GM19043 (cell line): Measurements from ENCODE around the gene RAB11FIP2.

Experiments used
- ATAC-seq: cut with Tn5 transposase; IDR thresholded peaks from one replicate; pipeline ENCODE4 v1.9.1; 2021; ENCODE audit warnings: low read depth; ENCODE audit not compliant: unreplicated experiment

RAB11FIP2 gene

DNA sequence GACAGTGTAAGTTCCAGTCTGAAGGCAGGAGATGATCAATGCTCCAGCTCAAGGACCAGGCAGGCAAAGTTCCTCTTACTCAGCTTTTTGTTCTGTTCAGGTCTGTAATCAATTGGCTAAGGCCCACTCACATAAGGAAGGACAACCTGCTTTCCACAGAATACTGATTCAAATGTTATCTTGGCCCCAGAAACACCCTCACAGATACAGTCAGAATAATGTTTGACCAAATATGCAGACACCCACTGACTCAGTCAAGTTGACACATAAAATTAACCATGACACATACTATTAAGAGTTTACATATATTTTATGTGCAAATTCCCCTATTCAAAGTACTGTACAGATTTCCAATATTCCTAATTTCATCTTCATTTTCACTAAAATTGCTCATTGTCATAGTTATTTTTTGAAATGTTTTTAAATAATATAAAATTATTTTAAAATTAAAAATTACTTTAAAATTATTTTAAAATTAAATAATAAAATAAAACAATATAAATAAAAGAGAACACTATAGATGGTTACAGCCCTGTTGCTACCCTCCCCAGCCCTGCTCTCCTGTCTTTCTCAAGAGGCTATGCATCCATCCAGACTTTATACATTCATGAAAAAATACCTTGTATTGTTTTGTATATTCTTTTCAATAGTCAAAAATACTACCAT is 59.4 kb downstream of the RAB11FIP2 start:
- no peak for ATAC-seq

DNA sequence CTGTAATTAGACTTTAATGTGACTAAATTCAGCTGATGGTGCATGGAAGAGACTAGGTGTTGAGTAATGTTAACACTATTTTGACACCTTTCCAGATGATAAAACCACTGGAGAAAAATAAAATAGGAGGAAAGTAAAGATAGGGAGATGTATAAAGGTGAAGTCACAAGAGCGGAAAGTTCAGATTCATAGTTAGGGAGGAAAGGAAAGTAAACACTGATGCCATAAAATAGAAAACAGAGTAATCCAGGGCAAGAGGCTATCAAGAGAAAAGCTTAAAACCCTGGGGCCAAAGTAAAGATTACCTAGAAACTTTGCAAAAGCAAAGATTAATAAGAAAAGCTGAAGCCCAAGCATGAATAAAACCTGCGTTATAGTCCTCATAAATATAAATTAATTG is 62.8 kb downstream of the RAB11FIP2 start:
- no peak for ATAC-seq

DNA sequence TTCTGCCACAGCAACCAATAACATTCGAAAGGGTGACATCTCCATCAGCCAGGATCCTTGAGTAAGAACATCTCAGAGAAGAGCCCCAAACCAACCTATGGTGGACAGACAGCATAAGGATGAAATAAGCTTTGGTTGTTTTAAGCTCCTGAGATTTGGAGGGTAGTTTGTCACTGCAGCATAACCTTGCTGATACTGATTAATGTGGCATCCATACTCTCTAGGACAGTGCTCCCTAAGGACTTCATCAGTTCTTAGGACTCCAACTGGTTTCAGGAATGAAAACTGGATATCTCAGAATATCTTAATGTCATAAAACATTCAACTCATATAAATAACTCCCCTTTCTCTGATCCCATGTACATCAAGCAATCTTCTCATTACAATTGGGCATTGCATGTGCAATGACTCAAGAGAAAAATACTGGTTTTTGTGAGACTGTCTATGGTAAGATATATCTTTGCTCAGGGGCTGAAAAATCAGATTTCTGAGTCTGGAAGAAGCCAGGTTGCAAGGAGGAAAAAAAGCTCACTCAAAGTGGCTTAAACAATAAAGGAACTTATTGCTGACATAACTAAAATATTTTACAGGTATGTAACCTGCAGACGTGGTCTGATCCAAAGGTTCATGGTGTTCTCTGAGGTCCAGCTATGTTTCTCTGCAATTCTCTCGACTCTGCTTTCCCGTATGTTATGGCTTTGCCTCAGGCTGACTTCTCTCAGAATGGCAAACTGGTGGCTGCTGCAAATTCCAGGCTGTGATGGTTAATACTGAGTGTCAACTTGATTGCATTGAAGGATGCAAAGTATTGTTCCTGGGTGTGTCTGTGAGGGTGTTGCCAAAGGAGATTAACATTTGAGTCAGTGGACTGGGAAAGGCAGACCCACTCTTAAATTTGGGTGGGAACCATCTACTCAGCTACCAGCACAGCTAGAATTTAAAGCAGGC is 65.7 kb downstream of the RAB11FIP2 start:
- no peak for ATAC-seq

DNA sequence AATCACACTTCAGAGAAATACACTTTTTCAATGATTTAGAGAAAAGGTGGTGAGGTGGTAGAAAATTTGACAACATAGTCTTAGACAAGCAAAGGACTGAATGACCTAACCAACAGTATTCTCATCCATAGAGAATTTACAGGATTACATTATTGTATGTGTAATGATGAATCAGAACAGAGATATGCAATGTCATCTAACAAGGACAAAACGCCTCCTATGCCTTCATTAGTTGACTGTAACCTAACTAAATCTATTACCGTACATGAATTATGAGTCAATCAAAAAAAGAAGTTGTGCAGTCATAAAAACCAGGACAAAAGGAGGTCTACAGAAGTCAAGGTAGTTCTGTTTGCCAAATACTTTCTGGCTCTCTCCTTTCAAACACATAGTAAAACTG is 66.5 kb downstream of the RAB11FIP2 start:
- ATAC-seq = no peak

DNA sequence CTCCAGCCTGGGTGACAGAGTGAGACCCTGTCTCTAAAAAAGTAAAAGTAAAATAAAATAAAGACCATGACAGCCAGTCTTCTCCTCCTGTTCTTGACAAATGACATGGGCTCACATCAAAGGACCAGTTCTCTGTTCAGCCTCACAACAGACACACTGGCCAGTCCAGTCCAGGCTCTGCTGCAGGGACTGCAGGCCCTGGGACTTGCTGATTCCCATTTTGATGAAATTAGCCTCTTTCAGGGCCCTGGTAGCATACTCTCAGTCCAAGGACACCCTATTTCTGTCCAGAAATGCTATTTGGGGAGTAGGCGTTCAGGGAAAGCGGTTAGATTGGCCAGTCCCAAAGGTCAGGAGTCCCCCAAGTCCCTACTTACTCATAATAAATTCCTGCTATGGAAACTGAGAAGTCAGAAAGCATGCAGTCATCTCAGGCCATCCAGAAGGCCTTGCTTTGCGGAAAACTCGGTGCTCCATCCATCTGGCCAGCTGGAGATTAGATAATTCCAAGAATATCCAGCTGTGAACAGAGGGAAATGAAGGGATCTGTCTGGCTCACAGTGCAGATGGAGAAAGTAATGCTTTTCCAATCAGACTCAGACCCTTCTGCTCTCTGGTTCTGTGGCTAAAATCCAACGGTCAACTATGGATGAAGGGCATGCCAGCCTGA is 74.4 kb downstream of the RAB11FIP2 start:
- no peak for ATAC-seq

DNA sequence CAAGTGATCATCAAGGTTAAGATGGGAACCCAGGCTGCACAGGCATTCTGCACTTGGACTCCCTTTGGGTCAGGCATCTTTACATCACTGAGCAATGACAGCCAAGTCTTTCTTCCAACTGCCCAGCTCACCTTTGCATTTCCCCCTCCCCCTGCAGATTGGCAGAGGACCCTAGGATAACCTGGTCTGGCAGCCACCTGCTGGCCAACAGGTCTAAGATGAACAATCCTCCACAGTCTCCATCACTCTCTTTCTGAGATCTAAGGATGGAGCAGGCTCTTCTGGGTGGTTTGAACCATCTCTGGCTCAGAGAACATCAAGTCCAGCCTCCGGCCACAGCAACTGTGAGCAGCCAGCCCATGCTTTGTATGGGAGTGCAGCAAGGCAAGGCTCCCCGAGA is 75.8 kb downstream of the RAB11FIP2 start:
- ATAC-seq = no peak

DNA sequence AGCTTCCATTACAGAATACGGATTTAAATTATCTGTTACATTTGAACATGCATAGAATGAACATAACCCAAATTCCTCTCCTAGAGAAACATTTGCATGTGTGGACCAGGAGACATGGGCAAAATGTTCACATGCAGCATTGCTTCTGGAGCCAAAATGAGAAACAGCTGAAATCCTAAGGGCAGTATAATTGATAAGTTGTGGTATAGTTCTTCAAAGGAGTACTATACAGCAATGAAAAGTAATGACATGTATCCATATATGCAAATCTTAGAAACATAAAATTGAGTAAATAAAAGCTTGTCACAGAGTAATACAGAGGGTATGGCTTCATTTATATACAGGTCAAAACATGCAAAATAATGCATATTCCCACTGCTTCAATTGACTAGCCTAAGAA is 77.1 kb downstream of the RAB11FIP2 start:
- ATAC-seq = no peak

DNA sequence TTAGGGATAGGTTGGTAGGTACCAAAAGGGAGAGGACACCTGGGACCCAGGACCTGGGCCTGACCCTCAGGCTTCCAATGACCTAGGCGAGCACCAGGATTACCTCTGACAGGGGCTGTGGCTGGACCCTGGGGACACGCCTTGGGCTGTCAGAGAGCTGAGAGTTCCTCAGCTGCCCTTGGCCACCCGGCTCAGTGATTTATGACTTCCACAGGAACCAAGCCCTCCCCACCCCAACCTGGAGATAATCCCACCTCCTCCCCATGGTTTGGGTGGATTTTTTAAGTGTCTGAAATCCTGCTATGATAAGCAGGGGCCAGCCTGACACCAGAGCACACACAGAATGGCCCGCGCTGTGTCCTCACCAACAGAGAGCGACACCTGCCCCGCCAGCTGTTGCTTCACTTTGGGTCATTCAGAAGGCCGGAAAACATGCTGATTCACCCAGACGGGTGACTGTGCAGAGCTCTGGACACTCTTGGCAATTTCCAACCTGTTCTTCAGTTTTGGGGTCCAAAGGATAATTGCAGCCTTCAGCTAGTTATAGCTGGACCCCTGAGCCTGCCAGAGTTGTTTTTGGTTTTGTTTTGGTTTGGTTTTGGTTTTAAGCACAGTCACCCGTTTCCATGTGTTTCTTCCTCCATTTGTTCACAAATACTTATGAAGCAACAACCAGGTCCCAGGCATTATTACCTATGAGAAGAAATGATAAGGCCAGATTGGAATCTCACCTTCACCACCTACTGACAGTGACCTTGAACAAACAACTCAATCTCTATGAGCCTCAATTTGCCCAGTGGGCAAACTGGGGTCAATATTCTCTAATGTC is 78.2 kb downstream of the RAB11FIP2 start:
- no peak for ATAC-seq

DNA sequence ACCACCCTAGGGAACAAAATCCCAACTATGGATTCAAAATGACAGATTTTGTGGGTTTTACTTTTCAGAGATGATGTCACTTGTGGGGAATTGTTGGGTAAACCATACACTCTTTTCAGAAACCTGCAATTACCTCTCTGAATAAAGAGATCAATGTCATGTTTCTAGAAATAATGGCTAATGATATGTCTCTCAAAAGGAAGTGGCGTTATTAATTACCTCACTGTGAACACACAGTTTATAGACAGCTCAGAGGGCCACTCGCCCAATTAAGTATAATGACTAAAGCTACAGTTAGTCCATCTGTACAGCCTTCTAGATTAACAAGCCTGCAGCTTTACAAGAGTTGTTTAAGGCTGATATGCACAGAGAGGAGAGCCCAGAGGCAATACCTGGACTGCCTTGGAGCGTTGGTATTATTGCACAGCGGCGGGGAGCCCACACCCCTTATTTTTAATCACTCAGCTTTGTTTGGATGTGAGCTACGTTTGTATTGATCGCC is 79.5 kb downstream of the RAB11FIP2 start:
- ATAC-seq = no peak

DNA sequence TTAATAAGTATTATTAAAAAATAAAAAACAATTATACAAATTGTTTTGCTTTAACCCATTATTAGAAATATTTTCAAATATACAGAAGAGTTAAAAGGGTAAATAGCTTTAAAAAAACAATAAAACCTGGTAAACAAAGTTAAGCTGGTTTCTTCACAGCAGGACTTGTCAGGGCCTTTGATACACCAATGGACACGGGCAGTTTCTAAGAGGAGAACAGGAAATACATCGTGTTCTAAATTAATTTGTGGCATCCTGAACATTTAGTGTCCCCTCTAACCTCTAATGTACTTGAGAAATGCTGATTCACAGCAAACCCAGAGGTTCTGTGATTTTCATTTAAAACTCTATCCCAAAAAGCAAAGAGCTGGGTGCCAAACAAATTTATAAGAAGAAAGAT is 80.8 kb downstream of the RAB11FIP2 start:
- ATAC-seq = no peak

DNA sequence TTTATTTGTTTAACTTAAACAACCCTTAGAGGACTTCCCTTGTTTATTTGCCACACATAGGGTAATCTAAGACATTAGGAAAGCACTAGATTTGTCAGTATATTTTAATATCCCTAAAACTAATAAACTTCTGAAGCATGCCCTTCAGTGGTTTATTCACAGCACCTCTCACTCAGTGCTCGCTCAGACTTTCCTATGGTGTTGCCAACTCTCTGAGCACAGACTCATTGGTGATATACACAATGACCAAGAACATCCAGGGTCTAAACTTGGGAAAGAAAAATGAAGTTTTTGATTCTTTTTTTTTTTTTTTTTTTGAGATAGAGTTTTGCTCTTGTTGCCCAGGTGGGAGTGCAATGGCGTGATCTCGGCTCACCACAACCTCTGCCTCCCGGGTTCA is 82.2 kb downstream of the RAB11FIP2 start:
- no peak for ATAC-seq

DNA sequence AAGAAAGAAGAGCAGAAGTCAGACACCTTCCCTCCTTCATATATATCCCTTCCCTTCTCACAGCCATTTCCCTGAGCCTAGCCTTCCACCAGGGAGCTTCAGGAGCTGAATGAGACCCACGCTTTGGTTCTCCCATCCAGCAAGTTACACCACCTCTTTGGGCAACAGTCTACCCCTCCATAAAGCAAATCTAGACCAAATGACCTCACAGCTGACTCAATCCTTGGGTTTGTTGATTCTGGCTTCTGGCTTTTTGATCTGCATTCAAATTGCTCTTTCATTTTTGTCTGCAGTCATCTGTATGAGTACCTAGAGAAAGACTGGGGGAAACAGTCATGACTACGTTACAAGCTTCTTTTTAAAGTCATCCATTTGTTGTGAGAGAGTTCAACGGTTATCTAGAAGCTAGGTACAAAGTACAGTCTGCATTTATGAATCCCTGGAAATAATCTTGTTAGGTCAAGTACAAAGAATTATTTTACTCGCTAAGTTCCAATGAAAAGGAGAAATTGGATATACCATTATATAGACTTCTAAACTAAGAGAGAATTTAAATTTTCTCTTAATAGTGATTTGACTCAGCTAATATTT is 86.3 kb downstream of the RAB11FIP2 start:
- ATAC-seq = no peak

DNA sequence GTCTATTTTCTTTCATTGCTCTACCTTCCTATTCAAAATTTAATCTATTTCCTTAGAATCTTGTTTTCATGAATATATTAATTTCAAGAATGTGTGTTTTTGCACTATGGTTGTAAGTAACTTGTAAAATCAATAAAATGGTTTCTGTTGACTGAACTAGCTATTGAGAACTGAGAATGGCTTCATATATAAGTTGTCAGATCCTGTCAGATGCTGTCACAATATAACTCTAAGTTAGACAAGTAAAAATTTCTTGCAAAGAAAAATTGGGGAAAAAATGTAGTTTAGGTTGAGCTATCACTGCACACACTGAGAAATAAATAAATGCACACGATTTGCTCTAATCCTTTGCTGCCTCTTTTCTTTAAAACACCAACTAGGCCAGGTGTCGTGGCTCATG is 89.8 kb downstream of the RAB11FIP2 start:
- ATAC-seq = no peak

DNA sequence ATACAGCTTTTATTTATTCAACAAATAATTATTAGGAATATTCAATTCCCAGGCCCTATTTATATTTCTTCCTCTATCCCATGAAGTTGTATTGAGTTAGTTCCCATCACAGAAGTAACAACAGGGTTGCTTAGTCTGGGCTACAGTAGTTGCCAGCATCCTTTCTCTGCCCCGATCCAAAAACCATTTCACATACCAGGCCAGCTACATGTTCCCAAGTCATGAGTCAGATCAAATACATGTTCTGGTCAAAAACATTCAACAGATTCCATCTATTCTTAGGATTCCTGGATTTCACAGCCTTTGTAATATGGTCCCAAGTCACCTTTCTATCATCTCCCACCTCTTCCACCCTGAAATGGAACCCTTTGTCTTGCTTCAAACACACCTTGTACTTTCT is 91.6 kb downstream of the RAB11FIP2 start:
- no peak for ATAC-seq
